Left colon (tissue), 2 donors: ENCODE measurements around the gene ABHD16B. TPM values are rescaled to one million over a fixed set of nuclear protein-coding genes. Genes with fewer than 3 reads are reported as not detected.

Experiments used
- ATAC-seq: fragments of 200-7000 bp; cut with Tn5 transposase; one replicate; pipeline ENCODE4 v1.9.1; 2020; ENCODE audit warnings: mild to moderate bottlenecking, moderate library complexity
- DNase-seq, 2 donors: peaks; one replicate each; pipeline ENCODE4 v3.0.0-alpha.2; 2020
- intact Hi-C, 2 donors: fragments of 100-400 bp; cut with DNase I in 1 of 2; cut with micrococcal nuclease in 1 of 2; formaldehyde crosslinking; loops; one replicate each; pipeline versions ENCODE4 v1.11.2 to v1.14.0; 2022; cut with DNase I, micrococcal nuclease
- total RNA-seq, 2 donors: library from RNA; stranded (reverse); fragmentation: NEBNext Ultra II Directional; extraction: Animal tissue kit (Norgen Biotek cat#: 25700); gene quantifications; one replicate each; pipeline ENCODE4 v1.2.1, GENCODE V29; 2021
- donor health status: DM: no; HTN: no; CAD: no.
- donor health status: DM: yes; HTN: yes; CAD: no.

ABHD16B gene
- total RNA-seq, 2 donors from 2014 or later: not detected

DNA sequence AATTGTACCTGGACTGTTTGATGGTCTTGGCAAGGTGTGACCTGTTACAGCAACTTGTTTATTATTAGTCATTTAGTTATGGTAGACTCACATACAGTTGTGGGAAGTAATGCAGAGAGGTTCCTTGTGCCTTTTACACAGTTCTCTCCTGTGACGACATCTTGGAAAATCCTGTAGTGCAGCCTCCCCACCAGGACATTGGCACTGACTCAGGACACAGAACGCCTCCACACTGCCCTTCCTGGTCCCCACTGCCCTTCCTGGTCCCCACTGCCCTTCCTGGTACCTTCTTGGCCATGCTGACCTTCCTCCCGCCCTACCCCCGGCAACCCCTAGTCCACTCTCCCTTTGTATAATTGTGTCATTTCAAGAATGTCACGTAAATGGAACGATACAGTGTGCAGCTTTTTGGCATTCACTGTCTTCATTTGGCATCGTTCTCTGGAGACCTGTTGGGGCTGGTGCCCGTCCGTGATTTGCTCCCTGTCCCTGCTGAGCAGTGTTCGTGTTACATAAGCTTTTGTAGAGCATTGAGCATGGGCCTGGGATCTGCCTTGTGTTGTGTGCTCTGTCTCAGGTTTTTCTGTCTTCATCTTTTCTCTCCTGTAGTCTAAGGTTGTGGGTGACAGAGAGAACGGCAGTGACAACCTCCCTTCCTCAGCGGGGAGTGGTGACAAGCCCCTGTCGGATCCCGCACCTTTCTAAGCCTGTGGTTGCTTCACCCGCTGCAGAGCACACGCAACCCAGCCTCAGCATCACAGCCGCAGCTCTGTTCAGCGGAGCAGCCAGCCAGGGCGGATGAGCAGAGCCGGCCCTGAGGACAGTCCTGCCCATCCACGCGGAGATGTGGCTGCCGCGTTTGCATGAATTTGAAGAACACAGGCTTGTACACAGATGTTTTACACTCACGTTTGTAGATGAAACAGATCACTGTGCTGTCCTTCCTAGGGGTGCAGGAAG is 28.2 kb downstream of the ABHD16B start:
- ATAC-seq (peak; percentile 48), DNase-seq (no peak)
- intact Hi-C loops: no loop called here

DNA sequence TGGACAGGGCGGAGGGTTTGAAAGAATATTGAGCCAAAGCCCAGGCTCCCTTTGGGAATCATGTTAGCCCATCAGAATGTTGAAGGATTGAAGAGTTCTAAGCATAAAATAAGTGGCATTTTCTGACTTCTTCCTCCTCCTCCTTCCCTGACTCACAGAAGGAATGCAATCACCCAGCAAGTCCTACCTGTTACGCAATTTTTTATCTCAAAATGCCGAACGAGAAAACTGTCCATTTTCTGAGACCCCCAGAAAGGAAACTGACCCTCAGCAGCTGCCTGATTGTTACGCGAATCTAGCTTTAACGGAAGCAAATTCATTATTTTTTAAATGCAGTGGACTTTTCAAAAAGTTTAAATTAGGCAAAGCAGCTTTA is 28.9 kb downstream of the ABHD16B start:
- DNase-seq (no peak), ATAC-seq (no peak)
- intact Hi-C loops: no loop called here

DNA sequence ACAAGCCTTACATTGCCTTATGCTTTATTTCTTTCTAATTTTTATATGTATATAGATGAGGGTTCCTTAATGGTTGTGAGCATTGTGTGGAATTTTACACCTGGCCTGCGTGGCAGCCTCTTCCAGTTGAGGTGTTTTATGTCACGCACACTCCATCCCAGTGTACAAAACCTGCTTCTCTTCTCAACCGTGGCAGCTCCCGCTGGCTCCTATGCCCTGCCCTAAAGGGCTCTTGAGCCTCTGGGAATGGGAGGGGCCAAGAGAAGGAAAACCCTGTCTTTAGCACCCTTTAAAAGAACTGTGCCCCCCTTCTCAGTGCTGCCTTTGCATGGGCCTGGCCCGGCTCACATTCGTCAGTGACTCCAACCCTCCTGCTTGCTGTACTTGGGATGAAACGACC is 29.3 kb downstream of the ABHD16B start:
- DNase-seq: no peak
- ATAC-seq: no peak
- intact Hi-C loops: no loop called here

- no peak for DNase-seq
- ATAC-seq: no peak
- intact Hi-C loops: no loop called here
Measured at GRCh38 chr20:63891061-63892002, 30.0 kb downstream of the ABHD16B start.

GRCh38 chr20:63892402-63892801 is 31.1 kb downstream of the ABHD16B start:
- intact Hi-C loops: no loop called here
- DNase-seq (no peak), ATAC-seq (no peak)

DNA sequence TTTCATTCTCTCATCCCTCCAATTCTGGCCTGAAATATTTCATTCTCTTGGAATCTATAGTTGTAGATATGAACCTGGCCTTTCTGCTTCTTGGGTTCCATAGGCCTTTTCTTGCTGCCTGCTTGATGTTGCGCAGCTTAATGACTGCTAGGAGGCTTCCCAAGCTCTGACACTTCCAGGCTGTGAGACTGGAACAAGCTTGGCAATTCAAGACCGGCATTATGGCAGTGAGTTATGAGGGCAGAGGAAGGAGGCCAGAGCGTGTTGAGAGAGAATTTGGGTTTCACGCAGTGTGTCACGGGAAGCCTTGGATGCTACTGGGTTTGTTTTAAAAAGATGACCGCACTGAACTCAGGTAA is 32.7 kb downstream of the ABHD16B start:
- DNase-seq: no peak
- intact Hi-C loops: no loop called here

DNA sequence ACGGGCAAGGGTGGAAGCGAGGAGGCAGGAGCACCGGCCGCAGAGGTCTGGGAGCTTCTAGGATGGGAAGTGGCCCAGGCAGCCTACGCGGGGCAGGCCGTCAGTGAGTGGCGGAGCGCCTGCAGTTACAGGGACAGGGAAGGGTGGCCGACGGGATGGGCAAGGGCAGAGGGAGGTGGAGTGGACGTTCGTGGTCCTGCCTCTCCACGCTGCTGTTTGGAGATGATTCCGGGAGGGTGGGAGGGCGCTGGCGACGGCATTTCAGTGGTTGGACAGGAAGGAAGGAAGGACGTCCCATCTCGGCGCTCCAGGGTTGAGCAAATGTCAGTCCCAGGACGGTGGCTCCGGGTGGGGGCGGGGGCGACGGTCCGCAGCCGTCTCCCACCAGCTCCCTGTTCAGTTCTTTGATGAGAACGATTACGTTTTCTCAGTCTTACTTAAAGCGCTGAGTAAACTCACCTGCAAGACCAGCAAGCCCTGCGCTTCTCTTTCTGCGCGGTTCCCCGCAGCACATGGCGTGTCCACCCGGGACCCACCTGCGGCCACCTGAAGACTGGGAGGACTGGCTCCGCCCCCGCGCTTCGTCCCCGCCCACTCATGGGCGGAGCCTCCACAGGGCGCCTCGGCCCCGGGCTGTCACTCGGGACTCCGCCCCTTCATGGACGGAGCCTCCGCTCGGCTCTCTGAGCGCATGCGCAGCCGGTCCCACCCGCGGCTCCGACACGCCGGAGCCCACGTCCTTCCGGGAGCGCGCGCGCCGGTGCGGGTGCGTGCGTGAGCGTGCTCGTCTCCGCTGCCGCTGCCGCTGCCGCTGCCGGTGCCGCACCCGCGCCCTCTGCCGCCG is 33.3 kb downstream of the ABHD16B start, which contains the start of gene DNAJC5:
Gene DNAJC5, plus strand, starts transcription at position 769 of the 844 bp plus-strand sequence. CDS start 33,220 bp downstream, outside the sequence.
- ATAC-seq (peak; percentile 88), DNase-seq (peak; percentile 92 to 97)
- intact Hi-C loops: no loop called here

More for the DNA sequence above, 32.7 kb downstream of the ABHD16B start:
- ATAC-seq: no peak

DNA sequence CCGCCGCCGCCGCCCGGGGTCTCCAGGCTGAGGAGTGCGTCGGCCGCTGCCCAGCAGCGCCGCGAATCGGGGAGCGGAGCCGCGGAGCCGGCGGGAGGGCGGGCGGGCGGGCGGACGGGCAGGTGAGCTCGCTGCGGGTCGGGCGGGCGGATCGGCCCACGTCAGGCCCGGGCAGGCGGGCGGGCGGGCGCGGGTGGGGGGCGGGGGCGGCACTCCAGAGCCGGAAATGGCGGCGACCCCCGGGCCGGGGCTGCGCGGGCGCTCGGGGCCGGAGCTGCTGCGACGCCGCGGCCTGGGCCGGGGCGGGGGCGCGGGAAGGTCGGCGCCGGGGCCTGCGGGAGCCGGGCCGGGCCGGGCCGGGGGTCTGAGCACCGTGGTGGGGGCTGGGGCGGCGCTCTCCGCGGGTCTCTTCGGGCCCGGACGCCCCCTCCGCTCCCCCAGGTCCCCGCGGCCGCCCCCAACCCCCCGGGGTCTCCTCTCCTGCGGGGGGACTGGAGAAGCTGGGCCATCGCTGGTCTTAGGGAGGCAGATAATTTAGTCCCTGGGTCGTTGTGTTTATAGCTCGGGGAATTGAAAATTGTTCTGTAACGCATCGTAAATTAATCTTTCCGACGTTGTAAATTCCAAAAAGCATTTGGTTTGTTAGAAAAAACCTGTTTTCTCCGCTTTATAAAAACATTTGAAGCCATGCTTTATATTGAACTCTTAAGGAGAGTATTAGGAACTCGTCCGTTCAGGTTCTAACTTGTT is 34.1 kb downstream of the ABHD16B start:
- no peak for ATAC-seq
- intact Hi-C loops: no loop called here
- peak in 1 of 2 donors; percentile 28 for DNase-seq

- intact Hi-C loops: no loop called here
- DNase-seq: no peak
- ATAC-seq: no peak
Measured at GRCh38 chr20:63895952-63896263, 34.6 kb downstream of the ABHD16B start.

- ATAC-seq (peak; percentile 63), DNase-seq (peak; percentile 68 to 69)
- intact Hi-C loops: no loop called here
Measured at GRCh38 chr20:63896264-63897105, 35.2 kb downstream of the ABHD16B start.

DNA sequence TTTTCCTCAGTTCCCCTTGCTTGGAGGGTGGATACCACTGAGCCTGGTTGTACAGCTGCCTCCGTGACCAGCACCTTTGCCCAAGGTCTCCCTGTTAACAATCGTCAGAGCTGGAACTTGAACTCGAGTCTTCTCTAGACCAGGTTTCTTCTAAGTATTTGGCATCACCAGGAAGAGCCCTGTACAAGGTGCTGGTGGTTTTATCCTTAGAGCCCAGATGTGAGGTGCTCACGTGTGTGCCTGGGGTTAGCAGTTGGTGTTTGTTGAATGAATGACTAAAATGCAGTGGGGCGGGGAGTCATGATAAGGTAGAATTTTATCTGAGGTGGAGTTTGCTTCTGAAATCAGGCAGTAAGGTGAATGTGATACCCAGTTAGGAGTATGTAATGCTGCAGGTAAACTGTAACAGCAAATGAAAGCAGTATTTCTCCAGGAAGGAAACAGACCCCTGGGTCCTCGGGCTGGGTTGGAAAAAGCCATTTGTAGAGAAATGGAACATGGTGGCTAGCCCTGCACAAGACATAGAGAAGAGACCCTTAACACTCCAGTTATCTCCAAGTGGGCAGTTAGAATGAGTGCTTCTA is 36.8 kb downstream of the ABHD16B start:
- no peak for DNase-seq
- intact Hi-C loops: no loop called here
- no peak for ATAC-seq

GRCh38 chr20:63898882-63899558 is 37.7 kb downstream of the ABHD16B start:
- DNase-seq: no peak
- ATAC-seq: no peak
- intact Hi-C loops: no loop called here

GRCh38 chr20:63900413-63900812 is 39.1 kb downstream of the ABHD16B start:
- DNase-seq: no peak
- intact Hi-C loops: loop anchor here in 1 of 2 donors (10.0 kb wide), 1 partner anchor 74 kb away; the partner anchor contains the start of gene SAMD10
- no peak for ATAC-seq

DNA sequence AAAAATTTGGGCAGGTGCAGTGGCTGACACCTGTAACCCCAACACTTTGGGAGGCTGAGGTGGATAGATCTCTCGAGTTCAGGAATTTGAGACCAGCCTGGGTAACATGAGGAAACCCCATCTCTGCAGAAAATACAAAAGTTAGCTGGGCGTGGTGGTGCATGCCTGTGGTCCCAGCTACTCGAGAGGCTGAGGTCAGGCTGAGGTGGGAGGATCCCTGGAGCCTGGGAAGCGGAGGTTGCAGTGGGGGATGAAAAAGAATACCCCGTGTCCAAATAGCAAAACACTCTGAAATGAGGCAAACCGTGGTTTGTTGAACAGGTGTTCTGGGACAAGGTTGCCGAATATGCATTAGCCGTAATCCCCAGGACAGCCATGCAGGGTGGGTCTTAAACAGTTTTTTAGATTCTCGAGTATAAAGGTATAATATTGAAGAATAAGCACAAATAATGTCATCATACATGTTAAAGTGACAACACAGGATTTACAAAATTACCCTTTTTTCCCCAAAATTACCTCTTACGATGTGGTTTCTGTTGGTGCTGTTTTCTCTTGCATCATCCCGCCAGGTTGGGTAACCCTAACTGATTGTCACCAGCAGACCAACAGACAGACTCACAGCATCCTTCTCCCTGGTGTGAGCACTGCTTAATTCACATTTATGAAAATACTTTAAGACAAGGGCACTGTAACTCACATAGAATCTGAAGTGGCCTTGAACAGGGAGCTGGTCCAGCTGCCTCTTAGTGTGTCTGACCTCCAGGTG is 42.7 kb downstream of the ABHD16B start:
- intact Hi-C loops: loop anchor here in 1 of 2 donors (10.0 kb wide), 1 partner anchor 71 kb away; the partner anchor contains the start of gene SAMD10
- DNase-seq: no peak
- ATAC-seq: no peak

- peak; percentile 85 for ATAC-seq
- peak; percentile 73 to 80 for DNase-seq
- intact Hi-C loops: loop anchor here in 1 of 2 donors (10.0 kb wide), 1 partner anchor 67 kb away; the partner anchor contains the start of gene SAMD10
Measured at GRCh38 chr20:63908008-63908682, 46.8 kb downstream of the ABHD16B start.
